IMR-90 (cell line): Measurements from ENCODE around the gene CRIM1. TPM values are rescaled to one million over a fixed set of nuclear protein-coding genes. Genes with fewer than 3 reads are reported as not detected.
A peak's percentile ranks its signal among the peaks of the same experiment; 100 is the strongest.

Experiments used
- ATAC-seq: fragments of 200-7000 bp; cut with Tn5 transposase; 2 replicates; pipeline ENCODE4 v1.9.1; 2020; ENCODE audit warnings: low read depth, mild to moderate bottlenecking, moderate library complexity
- BruUV-seq: library from RNA; stranded (reverse); fragments of 400-500 nt; replicated peaks from 2 replicates; lab custom pipeline; 2021; lab: Mats Ljungman, UMichigan
- CTCF ChIA-PET: fragments of 300-600 bp; formaldehyde crosslinking; extraction: SDS; loops from one replicate; lab custom pipeline; 2021; ENCODE audit warnings: antibody characterized with exemption; lab: Yijun Ruan, JAX
- POLR2A ChIA-PET: fragments of 300-600 bp; sonication (Branson Sonifier 250); formaldehyde crosslinking; loops from one replicate; lab custom pipeline; 2022; ENCODE audit warnings: antibody characterized with exemption; ENCODE audit not compliant: unreplicated experiment; lab: Charles Lee
- DNase-seq: peaks from one replicate; pipeline ENCODE4 v3.0.0; 2013
- H2AFZ ChIP-seq: replicated peaks from 2 replicates; pipeline ENCODE3; 2013; ENCODE audit warnings: low read length, mild to moderate bottlenecking; ENCODE audit not compliant: poor library complexity
- H2AK5ac ChIP-seq: 2 replicates; pipeline ENCODE4 v1.6.1; 2013; ENCODE audit warnings: low read depth, low read length, inconsistent platforms
- H2AK9ac ChIP-seq: replicated peaks from 2 replicates; pipeline ENCODE3; 2013; ENCODE audit warnings: mild to moderate bottlenecking, low read depth, low read length, moderate library complexity; ENCODE audit not compliant: poor library complexity
- H2BK120ac ChIP-seq: 2 replicates; pipeline ENCODE4 v1.6.1; 2013; ENCODE audit warnings: low read depth, low read length, inconsistent platforms
- H2BK15ac ChIP-seq: 3 replicates; pipeline ENCODE4 v1.6.1; 2013; ENCODE audit warnings: low read depth, low read length, inconsistent platforms
- H2BK20ac ChIP-seq: 2 replicates; pipeline ENCODE4 v1.6.1; 2013; ENCODE audit warnings: low read depth, mild to moderate bottlenecking, inconsistent platforms, low read length, moderate library complexity
- H2BK5ac ChIP-seq: 2 replicates; pipeline ENCODE4 v1.6.1; 2013; ENCODE audit warnings: mild to moderate bottlenecking, low read depth, low read length, inconsistent platforms; ENCODE audit not compliant: poor library complexity, severe bottlenecking
- H3K14ac ChIP-seq: replicated peaks from 2 replicates; pipeline ENCODE4 v1.6.1; 2013; ENCODE audit warnings: low read depth, low read length, inconsistent platforms
- H3K18ac ChIP-seq: 2 replicates; pipeline ENCODE4 v1.6.1; 2013; ENCODE audit warnings: low read depth, low read length, control low read depth
- H3K23ac ChIP-seq: 2 replicates; pipeline ENCODE4 v1.6.1; 2013; ENCODE audit warnings: low read depth, low read length, inconsistent platforms
- H3K27ac ChIP-seq: 2 replicates; pipeline ENCODE4 v1.5.1; 2013; ENCODE audit warnings: mild to moderate bottlenecking, control low read depth, low read length; ENCODE audit not compliant: insufficient read depth
- H3K27me3 ChIP-seq: 2 replicates; pipeline ENCODE4 v1.6.1; 2013; ENCODE audit warnings: low read length; ENCODE audit not compliant: control insufficient read depth, insufficient read depth
- H3K36me3 ChIP-seq: 2 replicates; pipeline ENCODE4 v1.6.1; 2013; ENCODE audit warnings: low read length, mixed read lengths; ENCODE audit not compliant: control insufficient read depth, insufficient read depth
- H3K4ac ChIP-seq: 2 replicates; pipeline ENCODE4 v1.6.1; 2013; ENCODE audit warnings: low read depth, low read length, inconsistent platforms
- H3K4me1 ChIP-seq: 2 replicates; pipeline ENCODE4 v1.6.1; 2013; ENCODE audit warnings: low read length, mixed read lengths; ENCODE audit not compliant: control insufficient read depth, insufficient read depth
- H3K4me2 ChIP-seq: 2 replicates; pipeline ENCODE4 v1.6.1; 2013; ENCODE audit warnings: low read depth, mild to moderate bottlenecking, control low read depth, low read length, moderate library complexity
- H3K4me3 ChIP-seq: 2 replicates; pipeline ENCODE4 v1.5.1; 2013; ENCODE audit warnings: low read depth, mild to moderate bottlenecking, control low read depth, low read length, moderate library complexity; ENCODE audit not compliant: insufficient read depth
- H3K56ac ChIP-seq: 2 replicates; pipeline ENCODE4 v1.6.1; 2013; ENCODE audit warnings: low read length, inconsistent platforms; ENCODE audit not compliant: insufficient read depth; ENCODE audit errors: extremely low read depth
- H3K79me1 ChIP-seq, 2 experiments: 2 replicates each; pipeline ENCODE4 v1.6.1; 2013; ENCODE audit warnings: low read length in 2 of 2, inconsistent platforms in 1 of 2, low read depth in 1 of 2
- H3K9ac ChIP-seq: 2 replicates; pipeline ENCODE4 v1.6.1; 2013; ENCODE audit warnings: low read depth, low read length, control low read depth
- H3K9me1 ChIP-seq: 2 replicates; pipeline ENCODE4 v1.6.1; 2013; ENCODE audit warnings: low read length, inconsistent platforms; ENCODE audit not compliant: insufficient read depth
- H3K9me3 ChIP-seq: 2 replicates; pipeline ENCODE4 v1.6.1; 2013; ENCODE audit warnings: low read length; ENCODE audit not compliant: control insufficient read depth, insufficient read depth
- H4K20me1 ChIP-seq: 2 replicates; pipeline ENCODE4 v1.6.1; 2013; ENCODE audit warnings: low read length, inconsistent platforms; ENCODE audit not compliant: insufficient read depth
- H4K5ac ChIP-seq: 2 replicates; pipeline ENCODE4 v1.6.1; 2013; ENCODE audit warnings: mild to moderate bottlenecking, low read depth, low read length, control low read depth
- H4K8ac ChIP-seq, 2 experiments: 2 replicates each; pipeline ENCODE4 v1.6.1; 2013; ENCODE audit warnings: low read depth in 2 of 2, low read length in 2 of 2, control low read depth in 1 of 2, inconsistent platforms in 1 of 2
- H4K91ac ChIP-seq: 2 replicates; pipeline ENCODE4 v1.6.1; 2013; ENCODE audit warnings: low read depth, low read length, inconsistent platforms; ENCODE audit not compliant: insufficient read depth
- CEBPB ChIP-seq: IDR thresholded peaks from 2 replicates; pipeline ENCODE4 v1.6.1; 2012; ENCODE audit warnings: low read depth, low read length, improper control_type of control experiment
- RFX5 ChIP-seq: IDR thresholded peaks from 2 replicates; pipeline ENCODE4 v1.8.0; 2012; ENCODE audit warnings: low read depth, mild to moderate bottlenecking, low read length, moderate library complexity
- WGBS, 2 experiments: methylation state at CpG; one replicate each; pipeline versions ENCODE4 v1.1.5 to v1.1.7; 2013; ENCODE audit warnings: missing lambda C conversion rate in 2 of 2; ENCODE audit not compliant: insufficient read length in 1 of 2; ENCODE audit errors: extremely low coverage in 2 of 2; 5-methylcytosine and 5-hydroxymethylcytosine counted together
- dilution Hi-C: fragments of 300-500 bp; cut with HindIII; formaldehyde crosslinking; loops from one replicate; pipeline ENCODE4 v1.14.3; 2018; ENCODE audit warnings: low sequenced_read_pairs; ENCODE audit not compliant: unreplicated experiment
- in situ Hi-C: fragments of 300-500 bp; cut with MboI; formaldehyde crosslinking; loops from 3 replicates; pipeline ENCODE4 v1.14.3; 2019; ENCODE audit warnings: low sequenced_read_pairs, inconsistent platforms, mixed read lengths
- intact Hi-C: fragments of 100-400 bp; cut with micrococcal nuclease; formaldehyde crosslinking; loops from 2 replicates; pipeline ENCODE4 v1.10.0; 2022
- polyA plus RNA-seq, 3 experiments: library from polyadenylated mRNA; depleted of rRNA; stranded (reverse); fragments of >200 nt; gene quantifications; 2 replicates each; pipeline ENCODE4 v1.2.3, GENCODE V29; 2012; ENCODE audit warnings: low replicate concordance in 1 of 3
- total RNA-seq: library from RNA; depleted of rRNA; stranded (reverse); fragments of >200 nt; gene quantifications from 2 replicates; pipeline ENCODE4 v1.2.3, GENCODE V29; 2012

The CRIM1 gene
- total and polyA plus RNA-seq, 2 of the 4 experiments (the other 2 are of a cell fraction): 285 to 490 TPM

DNA sequence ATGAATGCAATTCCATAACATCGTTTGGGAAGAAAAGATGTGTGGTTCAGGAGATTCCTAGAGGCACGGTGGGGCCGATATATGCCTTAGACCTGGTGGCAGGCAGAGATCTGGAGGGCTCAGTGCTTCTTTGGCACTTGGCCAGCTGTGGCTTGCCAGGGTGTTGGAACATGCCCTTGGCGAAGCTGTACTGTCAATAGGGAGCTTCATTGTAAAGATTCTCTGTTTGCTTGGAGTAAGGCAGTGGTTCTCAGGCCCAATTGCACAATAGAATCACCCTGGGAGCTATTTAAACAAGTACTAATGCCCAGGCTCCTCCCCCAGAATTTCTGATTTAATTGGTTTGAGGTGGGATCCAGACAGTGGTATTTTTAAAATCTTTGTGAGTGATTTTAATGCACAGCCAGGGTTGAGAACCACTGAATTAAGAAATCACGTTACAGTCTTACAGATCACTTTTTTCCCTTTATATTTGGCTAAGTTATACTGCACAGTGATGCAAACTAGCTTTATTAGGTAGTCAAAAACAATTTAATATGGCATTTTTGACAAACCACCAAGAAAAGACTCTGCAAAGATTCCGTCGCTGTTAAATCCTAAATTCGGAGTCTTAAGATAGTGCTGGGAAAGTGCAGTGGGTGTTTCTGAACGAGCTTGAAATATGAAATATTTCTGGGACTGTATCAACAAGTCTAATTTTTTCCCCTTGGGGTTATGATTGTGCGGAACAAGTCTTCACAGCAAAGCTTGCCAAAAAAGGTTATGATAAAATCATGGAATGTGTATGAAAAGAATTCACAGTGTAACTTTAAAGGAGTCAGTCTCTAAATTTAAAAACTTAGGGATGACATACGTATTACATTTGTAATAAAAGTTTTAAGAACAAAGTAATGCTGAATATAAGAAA is 78.0 kb downstream of the CRIM1 start:
- dilution Hi-C loops (no loop called here), in situ Hi-C loops (no loop called here), intact Hi-C loops (no loop called here)
- Histone ChIP-seq H3K23ac (peak overlapping the region; percentile 39), H3K9ac (no peak overlapping the region), H2AFZ (no peak overlapping the region), H3K56ac (no peak overlapping the region), H4K91ac (no peak overlapping the region), H3K27ac (peak overlapping the region; percentile 80), H3K4me2 (peak overlapping the region; percentile 32; the same call in 1 of the 2 replicates), H3K4me3 (no peak overlapping the region), H4K5ac (no peak overlapping the region), H3K36me3 (peaks cover 10% of the 10 kb centered on the region; the same call in 1 of the 2 replicates), H3K79me1 (peaks cover 15 to 53% of the 10 kb centered on the region in 2 experiments), H2BK5ac (peak overlapping the region; percentile 36), H2BK120ac (no peak overlapping the region; the same call in 1 of the 2 replicates), H3K4me1 (peaks cover 28% of the 10 kb centered on the region), H3K27me3 (no peaks in the 10 kb centered on the region), H2BK15ac (no peak overlapping the region), H4K8ac (0 out of 4 replicates have a peak overlapping the region, but pooled peaks of 1 of the 2 experiments have one; percentile 50), H3K4ac (peak overlapping the region; percentile 69), H3K9me1 (peaks cover 27% of the 10 kb centered on the region), H2AK9ac (no peak overlapping the region), H2AK5ac (no peak overlapping the region), H3K9me3 (no peaks in the 10 kb centered on the region), H3K14ac (peak overlapping the region; percentile 62), H4K20me1 (peaks cover 68% of the 10 kb centered on the region), H2BK20ac (0 out of 2 replicates have a peak overlapping the region, but pooled peaks have one; percentile 21), H3K18ac (no peak overlapping the region)
- DNase-seq (peak; percentile 59), ATAC-seq (peak; percentile 50)
- WGBS, 2 experiments: 79% methylated on average over 2 of the region's 11 CpGs; no CpG with 5 or more reads in 1 of the 2 experiments
- CTCF ChIA-PET: no interaction called here
- TF ChIP-seq CEBPB (peak; percentile 89), RFX5 (no peak)
- POLR2A ChIA-PET: no interaction called here
- no TSS peak for BruUV-seq
